IgD-negative memory B cell (primary cell): ENCODE data around the gene HOXD1. TPM values are rescaled to one million over a fixed set of nuclear protein-coding genes. Genes with fewer than 3 reads are reported as not detected.

Experiments used
- H3K27ac Mint-ChIP-seq, 3 donors: one replicate each; pipeline ENCODE4 v1.8.0; 2020 to 2022; ENCODE audit warnings: mild to moderate bottlenecking in 3 of 3, mixed read lengths in 3 of 3, moderate library complexity in 1 of 3
- H3K27me3 Mint-ChIP-seq: one replicate; pipeline ENCODE4 v1.8.0; 2021; ENCODE audit warnings: mixed read lengths
- H3K36me3 Mint-ChIP-seq: one replicate; pipeline ENCODE4 v1.8.0; 2020; ENCODE audit warnings: mild to moderate bottlenecking, mixed read lengths
- H3K4me1 Mint-ChIP-seq, 3 donors: one replicate each; pipeline ENCODE4 v1.8.0; 2020 to 2022; ENCODE audit warnings: mixed read lengths in 3 of 3, mild to moderate bottlenecking in 1 of 3
- H3K4me3 Mint-ChIP-seq, 4 donors: one replicate each; pipeline ENCODE4 v1.8.0; 2020 to 2022; ENCODE audit warnings: mild to moderate bottlenecking in 4 of 4, mixed read lengths in 4 of 4, moderate library complexity in 3 of 4
- H3K9me3 Mint-ChIP-seq, 3 donors: one replicate each; pipeline ENCODE4 v1.8.0; 2020 to 2021; ENCODE audit warnings: mixed read lengths in 3 of 3, mild to moderate bottlenecking in 1 of 3
- polyA plus RNA-seq: library from polyadenylated mRNA; unstranded; fragments of 300-500 nt; fragmentation: Illumina TruSeq; gene quantifications from one replicate; pipeline ENCODE4 v1.2.3, GENCODE V29; 2021

HOXD1 gene
- polyA plus RNA-seq, 1 donor from 2014 or later: not detected

DNA sequence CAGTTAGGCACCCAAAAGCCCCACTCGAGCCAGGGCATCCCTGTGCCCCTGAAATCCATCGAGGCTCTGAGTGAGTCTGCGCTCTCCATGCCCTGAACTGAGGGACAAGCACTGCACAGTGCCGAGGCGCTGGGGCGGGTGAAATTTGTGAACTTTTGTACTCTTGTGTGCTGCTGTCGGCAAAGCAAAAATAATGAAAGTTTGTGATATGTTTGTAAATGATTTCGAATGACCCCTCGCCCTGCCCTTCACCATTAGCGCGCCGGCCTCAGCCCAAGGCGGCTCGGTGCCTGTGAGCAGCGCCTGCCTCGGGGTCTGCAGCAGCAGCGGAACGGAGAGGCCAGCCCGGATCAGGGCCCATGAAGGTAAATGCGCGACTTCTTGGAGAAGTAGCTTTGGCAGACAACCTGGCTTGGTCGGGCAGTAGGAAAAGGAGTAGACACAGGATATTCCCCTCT is 39.0 kb upstream of the HOXD1 start:
- Mint-ChIP-seq H3K4me1 (peaks cover 0 to 2% (median 0%) of the 10 kb centered on the region in 3 donors), H3K4me3 (peak overlapping the region in 1 of 4 donors; percentile 35), H3K36me3 (no peaks in the 10 kb centered on the region), H3K27me3 (peaks cover 65% of the 10 kb centered on the region), H3K27ac (no peak overlapping the region), H3K9me3 (no peaks in the 10 kb centered on the region)

DNA sequence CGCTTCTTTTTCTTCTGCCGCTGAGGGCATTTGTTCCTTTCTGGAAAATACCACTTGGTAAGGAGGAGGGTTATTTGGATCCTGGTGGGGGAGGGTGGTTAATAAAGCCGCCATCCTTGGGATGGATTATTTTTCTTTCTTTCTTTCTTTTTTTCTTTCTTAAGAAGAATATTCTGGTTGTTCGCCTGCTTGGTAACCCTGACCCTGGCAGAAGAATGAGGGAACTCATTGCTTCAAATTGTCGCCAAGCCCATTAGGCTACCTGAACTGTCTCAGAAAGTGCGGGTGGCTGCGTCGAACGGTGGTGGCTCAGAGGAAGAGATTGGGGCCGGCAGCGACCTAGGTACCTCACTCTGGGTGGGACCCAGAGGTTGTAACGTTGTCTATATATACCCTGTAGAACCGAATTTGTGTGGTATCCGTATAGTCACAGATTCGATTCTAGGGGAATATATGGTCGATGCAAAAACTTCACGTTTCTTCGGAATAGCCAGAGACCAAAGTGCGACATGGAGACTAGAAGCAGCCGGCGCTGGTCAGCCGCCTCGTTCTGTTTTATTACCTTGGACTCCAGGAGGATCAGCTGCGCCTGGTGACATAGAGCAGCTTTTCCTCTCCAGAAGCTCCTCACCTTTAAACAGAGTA is 38.4 kb upstream of the HOXD1 start:
- H3K27ac Mint-ChIP-seq: peak overlapping the region; percentile 34 to 89 (median 48)
- H3K27me3 Mint-ChIP-seq: peaks cover 60% of the 10 kb centered on the region
- peaks cover 0 to 2% (median 0%) of the 10 kb centered on the region in 3 donors for H3K4me1 Mint-ChIP-seq
- H3K4me3 Mint-ChIP-seq: peak overlapping the region in 1 of 4 donors; percentile 35
- H3K36me3 Mint-ChIP-seq: no peaks in the 10 kb centered on the region
- H3K9me3 Mint-ChIP-seq: no peaks in the 10 kb centered on the region

DNA sequence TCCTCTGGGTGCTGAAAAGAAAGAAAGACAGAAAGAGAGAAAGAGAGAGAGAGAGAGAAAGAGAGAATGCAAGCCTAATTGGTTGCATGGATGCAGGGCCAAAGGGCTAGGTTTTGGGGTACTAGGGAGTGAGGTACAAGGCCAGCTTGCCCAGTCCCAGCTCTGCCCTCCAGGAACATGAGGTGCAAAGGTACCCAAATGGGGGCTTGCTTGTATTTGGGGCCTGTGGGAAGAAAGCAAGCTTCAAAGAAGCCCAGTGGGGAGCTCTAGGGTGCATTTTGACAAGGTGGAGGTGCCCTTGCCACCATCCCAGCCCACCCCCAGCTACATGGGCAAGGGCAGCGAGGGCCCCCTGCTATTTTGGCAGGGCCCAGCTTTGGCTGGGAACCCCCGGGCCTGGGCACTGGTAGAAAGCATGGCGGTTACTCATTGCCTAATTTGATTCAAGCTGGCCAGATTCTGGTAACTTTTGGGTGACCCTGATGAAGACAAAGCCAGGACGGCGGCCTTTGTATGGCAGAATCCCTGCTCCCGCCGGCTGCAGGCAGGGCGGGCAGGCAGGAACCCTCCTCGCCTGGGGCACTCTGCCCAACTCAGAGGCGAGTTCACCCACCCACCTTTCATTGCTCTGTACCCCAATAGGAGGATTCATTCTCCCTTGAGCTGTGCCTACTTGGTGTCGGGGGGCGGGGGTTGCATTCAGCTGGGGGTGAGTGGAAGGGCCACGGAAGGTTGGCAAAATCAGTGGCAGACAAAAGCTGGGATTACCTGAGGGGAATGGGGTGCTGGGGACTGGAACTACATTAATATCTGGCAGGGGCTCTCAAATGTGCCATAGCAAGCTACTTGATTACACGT is 37.7 kb upstream of the HOXD1 start:
- H3K9me3 Mint-ChIP-seq: no peaks in the 10 kb centered on the region
- H3K4me3 Mint-ChIP-seq: peak overlapping the region in 1 of 4 donors; percentile 49
- H3K27ac Mint-ChIP-seq: peak overlapping the region in 2 of 3 donors; percentile 60 to 89

DNA sequence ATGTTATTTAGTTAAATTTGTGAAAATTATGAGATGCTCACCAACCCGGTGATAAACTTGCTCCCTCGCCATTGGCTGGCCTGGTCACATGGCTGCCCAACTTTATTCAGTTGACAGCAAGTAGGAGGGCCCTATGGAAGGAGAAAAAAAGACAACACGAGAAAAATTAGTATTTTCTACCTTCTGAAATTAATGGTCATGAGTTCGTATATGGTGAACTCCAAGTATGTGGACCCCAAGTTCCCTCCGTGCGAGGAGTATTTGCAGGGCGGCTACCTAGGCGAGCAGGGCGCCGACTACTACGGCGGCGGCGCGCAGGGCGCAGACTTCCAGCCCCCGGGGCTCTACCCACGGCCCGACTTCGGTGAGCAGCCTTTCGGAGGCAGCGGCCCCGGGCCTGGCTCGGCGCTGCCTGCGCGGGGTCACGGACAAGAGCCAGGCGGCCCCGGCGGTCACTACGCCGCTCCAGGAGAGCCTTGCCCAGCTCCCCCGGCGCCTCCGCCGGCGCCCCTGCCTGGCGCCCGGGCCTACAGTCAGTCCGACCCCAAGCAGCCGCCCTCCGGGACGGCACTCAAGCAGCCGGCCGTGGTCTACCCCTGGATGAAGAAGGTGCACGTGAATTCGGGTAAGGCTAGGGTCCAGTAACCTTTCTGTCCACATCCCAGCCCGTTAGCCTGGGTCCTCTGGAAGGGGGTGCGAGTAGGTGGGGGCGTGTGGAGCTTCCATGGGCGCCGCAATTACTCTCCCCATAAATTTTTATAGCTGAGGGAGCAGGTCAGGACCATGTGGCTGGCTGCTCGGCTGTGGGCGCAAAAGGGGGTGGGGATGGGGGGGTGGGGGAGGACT is 36.8 kb upstream of the HOXD1 start, which contains the start of gene HOXD4:
TSS of gene HOXD4 (plus strand) at position 109 of the 846 bp plus-strand sequence. CDS start at position 193, 84 bp downstream.
- Mint-ChIP-seq H3K27ac (peak within 1 kb of the TSS in 2 of 3 donors; percentile 60 to 89), H3K4me1 (no peaks in the 10 kb centered on the region), H3K4me3 (peak within 1 kb of the TSS in 1 of 4 donors; percentile 49), H3K36me3 (no peaks in the 10 kb centered on the region), H3K9me3 (no peaks in the 10 kb centered on the region), H3K27me3 (peaks cover 63% of the 10 kb centered on the region)

More for the DNA sequence above, 37.7 kb upstream of the HOXD1 start:
- H3K4me1 Mint-ChIP-seq: no peaks in the 10 kb centered on the region
- peaks cover 62% of the 10 kb centered on the region for H3K27me3 Mint-ChIP-seq
- H3K36me3 Mint-ChIP-seq: no peaks in the 10 kb centered on the region

DNA sequence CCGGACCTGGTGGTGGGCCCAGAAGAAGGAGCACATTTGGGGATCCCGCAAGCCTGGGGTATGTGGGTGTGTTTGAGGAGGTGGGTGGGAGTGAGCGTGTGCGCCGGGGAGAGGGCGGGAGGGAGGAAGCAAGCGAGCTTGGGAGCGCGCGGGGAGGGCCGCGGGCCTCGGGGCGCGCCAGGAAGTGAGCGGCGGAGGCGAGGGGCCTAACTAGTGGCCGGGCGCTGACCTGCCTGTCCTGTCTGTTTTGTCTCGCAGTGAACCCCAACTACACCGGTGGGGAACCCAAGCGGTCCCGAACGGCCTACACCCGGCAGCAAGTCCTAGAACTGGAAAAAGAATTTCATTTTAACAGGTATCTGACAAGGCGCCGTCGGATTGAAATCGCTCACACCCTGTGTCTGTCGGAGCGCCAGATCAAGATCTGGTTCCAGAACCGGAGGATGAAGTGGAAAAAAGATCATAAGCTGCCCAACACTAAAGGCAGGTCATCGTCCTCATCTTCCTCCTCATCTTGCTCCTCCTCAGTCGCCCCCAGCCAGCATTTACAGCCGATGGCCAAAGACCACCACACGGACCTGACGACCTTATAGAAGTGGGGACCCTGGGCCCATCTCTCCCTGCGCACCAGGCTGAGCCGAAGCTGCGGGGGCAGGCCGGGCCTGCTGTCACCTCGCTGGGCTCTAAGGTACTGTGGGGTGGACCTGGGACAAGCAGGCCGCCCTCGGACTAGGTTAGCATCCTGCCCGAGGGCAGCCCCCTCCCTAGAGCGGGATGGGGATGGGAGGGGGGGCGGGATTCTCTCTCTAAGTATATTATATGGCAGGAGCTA is 35.9 kb upstream of the HOXD1 start:
- no peaks in the 10 kb centered on the region for H3K36me3 Mint-ChIP-seq
- no peak overlapping the region for H3K27ac Mint-ChIP-seq
- peaks cover 0 to 2% (median 0%) of the 10 kb centered on the region in 3 donors for H3K9me3 Mint-ChIP-seq
- no peaks in the 10 kb centered on the region for H3K4me1 Mint-ChIP-seq
- H3K4me3 Mint-ChIP-seq: no peak overlapping the region
- peaks cover 57% of the 10 kb centered on the region for H3K27me3 Mint-ChIP-seq

DNA sequence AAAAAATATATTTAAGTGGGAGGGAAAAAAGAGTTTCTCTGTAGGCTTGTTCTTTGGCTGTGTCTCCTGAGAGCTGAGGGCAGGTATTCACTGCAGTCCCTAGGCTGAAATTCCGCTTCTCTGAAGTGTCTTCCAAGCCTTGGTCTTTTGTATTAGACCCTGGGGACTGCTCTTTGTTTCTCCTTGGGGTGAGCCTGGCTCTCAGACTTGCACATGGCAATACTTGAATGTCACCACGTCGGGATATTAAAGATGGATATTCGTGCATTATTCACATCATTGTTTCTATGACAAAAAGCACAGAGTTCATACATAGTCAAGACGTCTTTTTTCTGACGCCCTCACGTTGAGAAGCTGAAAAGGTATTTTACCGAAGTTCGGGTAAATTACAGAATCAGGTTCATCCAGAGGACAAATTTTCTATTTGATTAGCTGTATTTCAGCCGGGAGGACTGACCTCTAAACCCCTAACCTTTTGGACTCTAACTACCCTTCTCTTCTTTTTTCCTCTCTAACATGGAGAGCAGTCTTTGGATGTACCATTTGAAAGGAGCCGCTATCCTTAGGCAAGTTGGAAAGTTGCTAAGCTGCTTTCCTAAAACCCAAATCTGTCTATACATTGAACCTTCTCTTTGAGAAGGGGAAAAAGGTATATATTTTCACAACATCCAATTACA is 33.8 kb upstream of the HOXD1 start:
- no peak overlapping the region for H3K4me3 Mint-ChIP-seq
- H3K27ac Mint-ChIP-seq: no peak overlapping the region
- peaks cover 0 to 1% (median 0%) of the 10 kb centered on the region in 3 donors for H3K4me1 Mint-ChIP-seq
- H3K36me3 Mint-ChIP-seq: no peaks in the 10 kb centered on the region
- H3K27me3 Mint-ChIP-seq: peaks cover 52% of the 10 kb centered on the region
- H3K9me3 Mint-ChIP-seq: peaks cover 0 to 5% (median 0%) of the 10 kb centered on the region in 3 donors

DNA sequence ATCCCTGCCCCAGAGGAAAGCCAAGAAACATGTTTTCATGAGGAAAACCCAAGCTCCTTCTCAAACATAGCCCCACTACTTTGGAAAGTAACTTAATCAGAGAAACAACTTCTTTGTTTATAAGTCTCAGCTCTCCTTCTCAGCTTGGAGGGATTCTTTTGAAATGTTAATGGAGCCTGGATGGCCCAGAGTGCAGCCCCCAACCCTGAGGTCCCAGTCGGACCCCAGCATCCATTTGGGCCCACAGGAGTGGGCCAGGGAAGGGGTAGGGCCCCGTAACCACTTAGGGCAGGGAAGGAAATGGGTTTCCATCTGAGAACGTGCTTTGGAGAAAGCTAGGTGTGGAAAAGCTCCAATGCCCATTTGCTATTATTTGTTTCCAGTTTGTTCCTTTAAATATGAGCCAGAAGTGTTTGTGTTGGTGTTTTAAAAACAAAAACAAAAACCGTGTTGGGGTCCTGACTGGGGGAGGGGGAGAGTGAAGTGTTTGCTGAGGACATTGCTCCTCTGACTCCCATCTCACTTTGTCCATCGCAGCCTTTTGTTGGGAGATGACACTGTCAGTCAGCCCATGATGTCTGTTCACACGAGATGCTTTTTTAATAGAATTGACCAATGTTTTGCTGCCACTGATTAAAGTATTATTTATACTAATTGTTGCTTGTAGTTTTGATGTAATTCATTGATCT is 33.0 kb upstream of the HOXD1 start:
- Mint-ChIP-seq H3K4me1 (peaks cover 0 to 1% (median 0%) of the 10 kb centered on the region in 3 donors), H3K27me3 (peaks cover 48% of the 10 kb centered on the region), H3K4me3 (peak overlapping the region in 1 of 4 donors; percentile 46), H3K36me3 (no peaks in the 10 kb centered on the region), H3K9me3 (peaks cover 0 to 5% (median 0%) of the 10 kb centered on the region in 3 donors), H3K27ac (no peak overlapping the region)

DNA sequence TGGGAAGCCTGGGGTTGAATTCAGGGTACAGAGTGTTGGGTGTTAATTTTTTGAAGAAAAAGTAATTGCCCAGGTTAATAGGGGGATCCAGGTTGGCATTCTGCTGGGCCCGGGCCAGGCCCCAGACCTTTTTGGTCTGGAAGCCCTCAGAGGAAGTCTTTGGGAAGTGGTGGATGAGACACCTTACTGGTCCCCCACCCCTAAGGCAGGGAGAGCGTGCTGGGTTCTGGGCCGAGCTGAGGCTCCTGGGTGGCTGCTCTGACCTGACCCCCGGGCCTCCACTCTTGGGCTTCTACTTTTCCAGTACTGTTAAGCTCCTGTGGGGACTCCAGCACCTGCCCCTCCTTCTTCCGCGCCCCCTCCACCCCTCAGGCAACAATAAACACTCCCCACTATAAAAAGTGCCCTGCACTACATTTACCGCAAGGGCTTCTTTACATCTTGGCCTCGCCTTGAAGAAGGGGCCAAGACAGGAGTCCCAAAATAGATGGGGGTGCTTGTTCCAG is 32.1 kb upstream of the HOXD1 start:
- H3K27ac Mint-ChIP-seq: peak overlapping the region; percentile 23 to 62 (median 60)
- peaks cover 0 to 1% (median 0%) of the 10 kb centered on the region in 3 donors for H3K4me1 Mint-ChIP-seq
- H3K4me3 Mint-ChIP-seq: peak overlapping the region in 2 of 4 donors; percentile 29 to 41
- H3K9me3 Mint-ChIP-seq: peaks cover 0 to 7% (median 0%) of the 10 kb centered on the region in 3 donors
- H3K27me3 Mint-ChIP-seq: peaks cover 48% of the 10 kb centered on the region
- no peaks in the 10 kb centered on the region for H3K36me3 Mint-ChIP-seq

DNA sequence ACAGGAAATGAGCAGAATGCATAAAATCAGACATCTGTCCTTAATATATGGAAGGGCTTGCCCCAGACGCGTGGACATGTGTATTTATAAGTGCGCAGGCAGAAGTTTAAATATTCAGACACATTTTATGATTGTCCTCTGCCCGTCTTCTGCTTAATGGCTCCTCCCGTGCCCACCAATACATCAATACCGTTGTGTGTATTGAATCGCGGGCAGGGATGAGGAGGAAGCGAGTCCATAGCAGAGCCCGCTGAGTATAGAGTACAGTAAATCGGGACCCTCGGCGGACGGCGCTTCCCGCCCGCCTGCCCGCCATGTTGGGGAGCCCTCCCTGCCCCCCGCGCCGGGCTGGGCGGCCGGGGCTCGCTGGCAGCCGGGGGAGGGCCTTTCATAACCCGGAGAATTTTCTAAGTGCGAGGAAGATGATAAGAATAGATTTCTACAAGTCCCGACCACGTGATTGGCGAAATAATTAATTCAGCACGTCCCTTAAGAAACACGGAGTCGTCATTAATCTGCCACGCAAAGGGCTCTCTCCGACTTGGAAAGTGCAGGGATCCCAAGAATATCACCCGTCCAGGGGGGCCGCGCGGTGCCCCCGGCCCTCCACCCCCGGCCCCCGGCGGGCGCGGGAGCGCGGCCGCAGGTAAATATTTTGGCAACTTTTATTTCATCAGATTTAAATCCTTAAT is 31.5 kb upstream of the HOXD1 start, which contains the start of gene HOXD3:
TSS of gene HOXD3 (plus strand) at position 501 of the 692 bp plus-strand sequence. CDS start 11,808 bp downstream, outside the sequence.
- Mint-ChIP-seq H3K27ac (peak within 1 kb of the TSS; percentile 78 to 96 (median 80)), H3K9me3 (peaks cover 0 to 7% (median 0%) of the 10 kb centered on the region in 3 donors), H3K36me3 (no peaks in the 10 kb centered on the region), H3K4me1 (peaks cover 0 to 1% (median 0%) of the 10 kb centered on the region in 3 donors), H3K4me3 (peak within 1 kb of the TSS; percentile 21 to 76 (median 46)), H3K27me3 (peaks cover 51% of the 10 kb centered on the region)

DNA sequence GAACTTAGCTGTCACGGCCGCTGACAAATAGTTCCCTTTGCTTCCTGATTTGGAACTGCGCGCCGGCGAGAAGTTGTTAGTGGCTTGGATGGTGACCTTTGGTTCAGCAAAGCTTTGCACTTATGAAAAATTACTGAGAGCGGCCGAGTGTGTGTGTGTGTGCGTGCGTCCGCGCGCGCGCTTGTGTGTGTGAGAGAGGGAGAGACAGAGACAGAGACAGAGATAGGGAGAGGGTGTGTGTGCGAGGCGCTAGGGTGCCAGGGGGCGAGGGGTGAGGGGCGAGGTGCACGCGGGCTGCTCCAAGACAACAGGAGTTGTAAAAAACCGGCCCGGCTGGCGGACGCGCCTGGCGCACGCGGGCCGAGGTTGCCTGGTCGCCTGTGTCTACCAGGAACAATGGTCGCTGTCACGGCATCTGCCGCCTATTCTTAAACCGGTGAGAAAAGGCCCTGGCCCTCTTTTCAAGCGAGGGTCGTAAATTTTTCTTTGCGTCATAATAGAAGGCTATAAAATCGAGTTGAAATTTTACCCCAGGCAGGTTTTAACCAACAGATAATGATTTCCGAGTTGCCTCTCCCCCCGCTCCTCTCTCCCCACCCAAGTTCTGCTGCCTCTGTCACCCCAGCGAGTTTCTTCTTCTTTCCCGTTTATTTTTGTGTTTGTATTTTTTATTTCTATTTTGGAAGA is 30.8 kb upstream of the HOXD1 start:
- peak overlapping the region; percentile 21 to 76 (median 41) for H3K4me3 Mint-ChIP-seq
- peaks cover 0 to 7% (median 0%) of the 10 kb centered on the region in 3 donors for H3K9me3 Mint-ChIP-seq
- peaks cover 51% of the 10 kb centered on the region for H3K27me3 Mint-ChIP-seq
- H3K4me1 Mint-ChIP-seq: peaks cover 0 to 1% (median 0%) of the 10 kb centered on the region in 3 donors
- no peaks in the 10 kb centered on the region for H3K36me3 Mint-ChIP-seq
- peak overlapping the region in 2 of 3 donors; percentile 78 to 96 for H3K27ac Mint-ChIP-seq

DNA sequence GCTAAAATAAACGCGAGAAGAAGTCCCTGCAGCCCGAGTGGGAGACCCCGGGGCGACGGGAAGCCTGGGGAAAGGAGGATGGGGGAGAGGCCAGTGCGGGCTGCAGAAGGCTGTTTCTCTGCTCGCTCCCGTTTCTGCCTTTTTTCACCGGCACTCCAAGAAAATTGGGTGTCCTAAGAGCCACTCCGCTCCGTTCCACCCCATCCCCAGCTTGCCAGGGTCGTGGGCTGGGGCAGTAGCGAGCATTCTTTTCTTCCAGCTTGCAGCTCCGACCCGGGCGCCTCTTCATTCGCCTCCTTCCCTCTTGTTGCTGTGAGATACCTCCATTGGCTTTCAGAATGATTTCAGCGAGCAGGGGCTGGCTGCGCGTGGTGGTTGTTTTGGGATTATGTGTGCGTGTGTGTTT is 30.3 kb upstream of the HOXD1 start:
- Mint-ChIP-seq H3K36me3 (no peaks in the 10 kb centered on the region), H3K4me3 (peak overlapping the region in 3 of 4 donors; percentile 30 to 76 (median 52)), H3K4me1 (peaks cover 0 to 1% (median 0%) of the 10 kb centered on the region in 3 donors), H3K27me3 (peaks cover 52% of the 10 kb centered on the region), H3K27ac (peak overlapping the region; percentile 78 to 96 (median 80)), H3K9me3 (peaks cover 0 to 7% (median 0%) of the 10 kb centered on the region in 3 donors)
